HG03045 (cell line): ENCODE measurements around the gene IL16.

Experiments
- ATAC-seq: cut with Tn5 transposase; IDR thresholded peaks from one replicate; pipeline ENCODE4 v1.9.1; 2021; ENCODE audit warnings: mild to moderate bottlenecking, moderate library complexity; ENCODE audit not compliant: unreplicated experiment

The IL16 gene

GRCh38 chr15:81254277-81254915 lies 57.7 kb downstream of the IL16 start:
- no peak for ATAC-seq

GRCh38 chr15:81254916-81255290 lies 58.2 kb downstream of the IL16 start:
- ATAC-seq, result no peak

DNA sequence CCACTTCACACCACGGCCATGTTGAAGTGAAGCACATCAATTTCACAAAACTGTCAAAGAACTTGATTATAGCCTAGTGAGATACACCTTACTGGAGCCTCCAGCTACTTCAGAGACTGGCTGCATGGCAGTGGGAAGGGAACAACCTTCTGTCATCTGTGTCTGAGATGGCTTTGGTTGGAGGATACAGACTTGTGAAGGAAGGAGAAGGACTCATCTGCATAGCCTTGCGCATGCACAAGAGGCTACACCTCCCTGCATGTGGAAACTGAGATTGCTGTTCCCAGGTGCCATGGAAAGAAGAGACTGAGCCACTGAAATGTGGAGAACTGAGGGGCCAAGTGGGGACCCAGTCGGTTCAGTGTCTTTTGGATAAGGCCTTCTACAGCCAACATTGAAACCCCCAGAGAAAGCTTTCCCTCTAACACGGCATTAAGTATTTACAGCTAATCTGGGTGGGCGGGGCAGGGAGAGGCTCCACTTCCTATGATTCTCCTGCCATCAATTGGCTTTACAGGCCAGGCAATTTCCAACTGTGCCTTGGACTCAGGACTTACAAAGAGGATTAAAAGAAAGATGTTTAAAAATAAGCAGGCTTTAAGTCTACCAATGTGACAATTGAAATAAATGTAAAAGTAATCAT lies 58.8 kb downstream of the IL16 start:
- no peak for ATAC-seq

DNA sequence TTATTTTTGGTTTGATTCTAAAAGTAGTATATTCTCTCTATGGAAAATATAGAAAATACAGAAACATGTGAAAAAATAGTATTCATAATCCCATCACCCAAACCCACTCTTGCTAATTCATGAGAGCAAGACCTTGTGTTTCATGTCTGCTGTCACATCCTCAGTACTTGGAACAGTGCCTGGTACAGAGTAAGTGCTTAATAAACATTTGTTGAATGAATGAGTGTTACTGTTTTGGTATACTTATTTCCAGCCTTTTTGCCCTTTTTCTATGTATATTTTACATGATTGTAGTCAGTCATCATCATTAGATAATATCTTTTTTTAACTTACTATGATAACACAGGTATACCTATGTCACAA lies 59.3 kb downstream of the IL16 start:
- no peak for ATAC-seq

DNA sequence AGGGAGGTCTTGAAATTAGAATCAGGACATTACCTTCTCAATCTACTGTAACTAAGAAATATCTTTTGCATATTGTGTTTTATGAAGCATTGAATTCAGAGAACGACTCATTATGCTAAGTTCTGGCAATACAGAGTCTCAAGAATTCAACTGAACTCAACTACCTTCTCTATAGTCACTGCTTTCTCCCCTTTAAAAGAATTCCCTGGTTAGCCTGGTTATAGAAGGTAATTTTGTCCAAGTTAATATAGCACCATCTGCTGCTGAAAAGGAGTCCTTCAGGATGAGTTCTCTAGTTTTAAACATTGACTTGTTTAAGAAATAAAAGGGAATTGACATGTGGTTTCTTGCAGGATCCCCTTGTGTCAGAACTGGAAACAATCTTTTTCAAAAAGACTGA lies 60.2 kb downstream of the IL16 start:
- ATAC-seq, result no peak

- ATAC-seq, result no peak
Measured at GRCh38 chr15:81257435-81257834, 60.8 kb downstream of the IL16 start.

DNA sequence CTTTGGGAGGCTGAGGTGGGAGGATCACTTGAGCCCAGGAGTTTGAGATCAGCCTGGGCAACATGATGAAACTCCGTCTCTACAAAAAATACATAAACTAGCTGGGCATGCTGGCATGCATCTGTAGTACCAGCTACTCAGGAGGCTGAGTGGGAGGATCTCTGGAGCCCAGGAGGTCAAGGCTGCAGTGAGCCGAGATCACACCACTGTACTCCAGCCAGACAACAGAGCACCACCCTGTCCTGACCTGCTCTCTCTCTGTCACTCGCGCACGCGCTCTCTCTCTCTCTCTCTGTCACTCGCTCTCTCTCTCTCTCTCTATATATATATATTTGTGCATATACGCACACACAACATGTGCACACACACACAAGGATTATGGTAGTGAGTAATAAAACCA lies 61.8 kb downstream of the IL16 start:
- no peak for ATAC-seq

DNA sequence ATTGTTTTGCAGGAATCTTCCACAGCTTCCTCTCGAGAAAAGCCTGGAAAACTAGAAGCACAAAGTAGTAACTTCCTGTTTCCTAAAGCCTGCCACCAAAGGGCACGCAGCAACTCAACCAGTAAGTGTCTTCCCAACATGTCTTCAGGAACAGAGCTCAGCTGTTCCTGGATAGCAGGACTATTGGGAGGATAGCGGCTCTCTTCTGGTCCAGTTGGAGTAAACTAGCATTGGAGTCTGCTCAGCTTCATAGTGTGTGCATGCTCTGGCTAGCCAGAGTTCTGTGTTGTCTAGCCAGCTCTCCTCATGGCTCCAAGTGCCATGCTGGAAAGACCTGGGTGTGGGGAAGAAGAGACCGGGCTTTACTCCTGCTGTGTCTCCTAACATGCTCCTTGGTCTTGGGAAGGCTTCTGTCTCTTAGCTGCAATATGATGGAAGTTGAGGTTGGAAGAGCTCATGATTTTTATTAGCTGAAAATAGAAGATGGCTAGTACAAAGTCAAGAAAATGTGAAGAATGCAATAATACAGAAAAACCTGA lies 63.1 kb downstream of the IL16 start:
- no peak for ATAC-seq

DNA sequence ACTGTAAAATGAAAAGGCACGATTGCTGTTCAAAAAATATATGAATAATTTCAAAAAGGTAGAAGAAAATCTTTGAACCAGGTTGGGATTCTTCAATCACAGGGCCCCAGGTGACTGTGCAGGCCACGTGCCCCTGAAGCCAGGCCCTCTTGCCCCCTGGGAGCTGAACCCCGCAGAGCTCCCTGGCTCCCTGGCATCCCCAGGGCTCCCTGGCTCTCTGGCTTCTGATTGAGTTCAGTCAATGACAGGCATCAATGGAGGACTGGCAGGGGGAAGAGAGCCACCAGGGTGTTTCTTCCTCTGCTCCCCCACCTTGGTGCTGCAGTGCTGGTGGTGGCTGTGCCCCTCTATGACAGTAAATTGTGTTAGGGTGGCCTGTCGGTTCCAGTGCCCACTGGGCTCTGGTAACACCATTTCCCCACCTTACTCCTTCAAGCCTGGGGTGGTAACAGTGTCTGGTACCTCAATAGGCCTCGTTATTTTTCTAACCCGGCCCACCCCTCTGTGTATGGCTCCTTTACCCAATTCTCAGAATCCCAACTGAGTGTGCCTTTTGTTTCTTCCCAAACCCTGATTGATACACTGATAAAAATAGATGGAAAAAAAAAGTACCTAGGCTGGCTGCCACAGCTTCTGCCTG lies 64.6 kb downstream of the IL16 start:
- ATAC-seq, result no peak

DNA sequence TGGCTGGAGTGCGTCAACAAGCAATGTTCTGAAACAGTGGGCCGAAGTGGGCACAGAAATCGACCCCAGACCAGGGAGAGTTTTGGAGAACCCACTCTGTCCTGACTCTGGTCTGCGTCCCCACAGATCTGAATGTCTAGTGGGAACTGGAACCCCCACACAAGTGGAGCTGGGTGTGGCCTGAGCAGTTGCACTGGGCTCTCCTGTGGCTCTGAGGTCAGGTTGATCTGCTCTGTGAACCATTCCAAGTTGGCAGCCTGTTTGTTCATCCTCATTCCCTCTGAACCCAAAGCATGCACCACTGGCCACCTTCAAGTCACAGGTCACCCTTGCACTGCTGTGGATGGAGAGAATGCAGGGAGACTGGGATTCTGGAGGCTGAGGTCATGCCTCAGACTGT lies 66.8 kb downstream of the IL16 start:
- no peak for ATAC-seq

DNA sequence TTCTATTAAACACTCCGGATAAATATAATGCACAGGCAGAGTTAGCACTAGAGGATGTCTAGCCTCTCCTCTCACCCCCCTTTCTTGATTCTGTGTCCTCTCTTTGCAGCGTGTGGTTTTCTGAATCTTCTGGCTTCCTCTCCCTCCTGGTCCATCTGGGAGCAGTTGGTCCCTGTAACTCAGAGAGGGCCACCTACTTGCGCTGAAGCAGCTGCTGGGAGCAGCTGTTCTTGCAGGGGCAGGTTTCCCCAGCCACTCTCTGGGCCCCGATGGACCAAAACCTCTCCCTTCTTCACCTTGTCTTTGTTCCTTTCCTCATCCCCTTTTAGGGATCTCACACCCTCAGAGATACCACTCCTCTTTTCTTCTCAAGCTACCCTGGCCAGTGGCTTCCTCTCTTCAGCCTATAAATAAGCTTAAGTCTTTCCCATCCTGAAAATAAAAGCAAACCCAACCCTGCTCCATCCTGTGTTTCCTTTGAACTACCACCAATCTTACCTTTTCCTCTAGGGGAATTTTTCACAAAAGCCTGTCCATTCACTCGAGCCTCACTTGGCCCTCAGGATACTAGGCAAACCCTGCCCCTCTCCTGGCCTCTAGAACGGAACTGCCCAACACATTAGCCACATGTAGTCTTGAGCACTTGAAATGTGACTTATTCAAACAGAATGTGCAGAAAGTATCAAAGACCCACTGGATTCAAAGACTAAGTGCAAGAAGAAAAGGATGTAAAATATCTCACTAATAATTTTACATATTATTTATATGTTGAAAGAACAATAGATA lies 67.6 kb downstream of the IL16 start:
- no peak for ATAC-seq

- peak; percentile 16 for ATAC-seq
Measured at GRCh38 chr15:81265256-81265943, 68.7 kb downstream of the IL16 start.

DNA sequence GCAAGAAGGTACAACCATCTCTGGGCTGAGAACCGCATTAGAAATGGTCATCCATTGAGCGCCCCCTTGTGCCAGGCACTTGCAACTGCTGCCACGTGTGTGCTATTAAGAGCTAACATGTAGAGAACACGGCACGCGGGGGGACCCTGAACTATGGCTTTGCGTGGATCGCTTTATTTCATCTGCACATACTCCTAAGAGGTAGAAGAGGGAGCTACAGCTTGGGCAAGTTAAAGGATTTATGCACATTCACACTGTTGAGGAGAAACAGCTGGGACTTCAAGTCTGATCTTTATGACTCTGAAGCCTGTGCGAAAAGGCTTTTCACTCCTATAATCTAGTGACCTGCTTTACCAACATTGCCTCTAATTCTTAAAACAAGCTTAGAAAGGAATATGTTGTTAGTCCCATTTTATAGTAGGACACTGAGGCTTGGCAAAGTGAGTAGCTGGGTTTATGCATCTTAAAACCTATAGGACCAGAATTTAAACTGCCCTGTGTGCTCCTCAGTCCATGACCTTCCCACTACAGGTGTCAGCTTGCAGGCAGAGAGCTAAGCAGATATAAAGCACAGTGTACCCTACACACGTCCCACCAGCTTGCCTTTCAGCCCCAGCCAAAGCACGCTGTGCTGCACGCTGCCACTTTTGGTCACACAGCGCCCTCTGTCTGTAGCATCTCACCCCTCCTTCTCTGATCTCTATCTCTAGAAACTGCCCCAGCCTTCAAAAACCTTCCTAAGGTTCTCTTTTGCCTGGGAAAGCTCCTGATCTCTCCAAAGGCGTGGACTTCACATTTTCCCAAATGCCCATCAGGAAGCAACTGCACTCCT lies 69.5 kb downstream of the IL16 start:
- ATAC-seq, result peak; percentile 89

DNA sequence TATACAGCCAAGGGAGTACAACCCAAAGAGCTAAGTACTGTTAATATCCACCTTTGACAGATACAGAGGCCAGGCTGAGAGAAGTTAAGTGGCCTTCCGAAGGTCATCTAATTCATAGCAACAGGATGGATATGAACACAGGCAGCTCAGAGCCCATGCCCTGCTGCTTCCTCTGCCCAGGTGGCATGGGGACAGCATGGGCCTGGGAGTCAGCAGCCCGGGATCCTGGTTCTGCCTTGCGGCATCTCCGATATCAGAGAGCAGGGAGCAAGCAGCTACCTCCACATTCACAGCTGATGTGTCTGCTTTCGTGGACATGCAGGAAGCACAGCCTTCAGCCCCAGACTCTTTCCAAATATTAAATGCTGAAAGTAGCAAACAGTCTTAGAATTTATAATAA lies 71.7 kb downstream of the IL16 start:
- no peak for ATAC-seq

- ATAC-seq, result no peak
Measured at GRCh38 chr15:81268881-81269601, 72.4 kb downstream of the IL16 start.

GRCh38 chr15:81270188-81270587 lies 73.5 kb downstream of the IL16 start:
- ATAC-seq, result no peak

DNA sequence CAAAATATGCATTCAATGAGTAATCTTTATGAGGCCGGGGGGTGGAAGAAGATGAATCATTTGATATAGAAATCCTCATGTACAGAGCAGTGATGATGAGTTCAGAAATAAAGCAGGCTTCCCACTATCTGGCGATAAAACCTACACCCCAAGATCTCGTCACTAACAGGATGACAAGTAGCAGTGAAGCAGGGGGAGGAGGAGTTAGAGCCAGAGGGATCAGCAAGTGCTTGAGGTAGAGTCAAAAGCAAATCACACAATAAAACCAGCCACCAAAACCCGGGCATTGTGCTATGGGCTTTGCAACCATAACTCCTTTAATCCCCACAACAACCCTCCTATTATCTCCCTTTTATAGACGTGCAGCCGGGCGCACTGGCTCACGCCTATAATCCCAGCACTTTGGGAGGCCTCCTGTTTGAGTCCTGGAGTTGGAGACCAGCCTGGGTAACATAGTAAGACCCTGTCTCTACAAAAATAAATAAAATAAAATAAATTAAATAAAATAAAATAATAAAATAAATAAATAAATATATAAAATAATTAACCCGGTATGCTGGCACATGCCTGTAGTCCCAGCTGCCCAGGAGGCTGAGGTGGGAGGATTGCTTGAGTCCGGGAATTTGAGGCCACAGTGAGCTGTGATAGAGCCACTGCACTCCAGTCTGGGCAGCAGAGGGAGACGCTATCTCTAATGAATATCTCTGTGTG lies 74.3 kb downstream of the IL16 start:
- no peak for ATAC-seq

- no peak for ATAC-seq
Measured at GRCh38 chr15:81271761-81272644, 75.3 kb downstream of the IL16 start.
